ENCODE measurements around the gene CMTM7.
A peak's percentile ranks its signal among the peaks of the same experiment; 100 is the strongest.

The CMTM7 gene, protein sequence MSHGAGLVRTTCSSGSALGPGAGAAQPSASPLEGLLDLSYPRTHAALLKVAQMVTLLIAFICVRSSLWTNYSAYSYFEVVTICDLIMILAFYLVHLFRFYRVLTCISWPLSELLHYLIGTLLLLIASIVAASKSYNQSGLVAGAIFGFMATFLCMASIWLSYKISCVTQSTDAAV

GRCh38 chr3:32391643-32392535 is at the start of gene CMTM7:
Gene CMTM7 (plus strand): TSS chr3:32391853. CDS start chr3:32391907, 54 bp downstream.
- peak within 1 kb of the TSS; percentile 93 for H3K4me3 Mint-ChIP-seq
- H3K27me3 Mint-ChIP-seq: no peaks in the 10 kb centered on the region
- H3K36me3 Mint-ChIP-seq: peaks cover 3% of the 10 kb centered on the region
- peak within 1 kb of the TSS; percentile 92 for H3K27ac Mint-ChIP-seq
- H3K9me3 Mint-ChIP-seq: no peaks in the 10 kb centered on the region
- DNase-seq (ENCODE audit: low spot score in 2 of 2) (peak; percentile 40 to 57), ATAC-seq (ENCODE audit: low read depth) (peak; percentile 58)
- peaks cover 45% of the 10 kb centered on the region for H3K4me1 Mint-ChIP-seq

DNA sequence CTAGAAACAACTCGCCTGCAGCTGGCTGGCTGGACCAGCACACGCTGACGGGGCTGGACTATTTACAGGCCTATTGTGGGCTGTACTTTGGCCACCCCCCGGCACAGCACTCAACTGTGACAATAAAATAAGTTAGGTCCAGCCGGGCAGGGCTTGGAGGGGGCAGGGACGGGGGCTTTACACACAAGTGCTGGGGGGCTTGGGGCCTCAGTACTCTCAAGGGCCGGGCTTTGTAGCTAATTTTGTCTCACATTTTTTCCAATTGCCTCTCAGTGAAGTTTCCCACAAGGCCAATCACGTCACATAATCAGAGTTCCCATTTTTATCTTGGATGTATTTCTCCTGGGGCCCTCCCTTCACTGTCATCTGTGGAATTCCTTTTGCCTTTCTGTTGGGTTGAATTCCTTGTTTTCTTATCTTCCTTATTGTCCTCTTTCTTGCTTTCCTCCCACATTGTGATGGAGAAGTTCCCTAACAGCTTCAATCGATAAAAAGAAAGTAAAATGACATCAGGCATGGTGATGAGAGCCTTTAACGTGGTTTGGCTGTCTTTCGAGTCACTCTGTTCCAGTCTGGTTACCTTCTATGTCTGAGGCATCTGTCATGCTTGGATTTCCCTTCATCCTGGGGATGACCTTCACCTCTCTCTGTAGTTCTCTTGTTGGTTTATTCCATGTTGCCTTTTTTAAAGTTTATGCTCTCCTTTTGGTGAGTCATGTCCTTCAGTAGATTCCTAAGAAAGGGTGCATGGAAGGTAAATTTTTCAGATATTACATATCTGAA is 44.1 kb upstream of the CMTM7 start:
- ATAC-seq (ENCODE audit: low read depth): no peak
- no peaks in the 10 kb centered on the region for H3K9me3 Mint-ChIP-seq
- no peaks in the 10 kb centered on the region for H3K27me3 Mint-ChIP-seq
- H3K4me3 Mint-ChIP-seq: no peak overlapping the region
- no peaks in the 10 kb centered on the region for H3K36me3 Mint-ChIP-seq
- peaks cover 4% of the 10 kb centered on the region for H3K4me1 Mint-ChIP-seq
- DNase-seq (ENCODE audit: low spot score in 2 of 2): no peak
- no peak overlapping the region for H3K27ac Mint-ChIP-seq

DNA sequence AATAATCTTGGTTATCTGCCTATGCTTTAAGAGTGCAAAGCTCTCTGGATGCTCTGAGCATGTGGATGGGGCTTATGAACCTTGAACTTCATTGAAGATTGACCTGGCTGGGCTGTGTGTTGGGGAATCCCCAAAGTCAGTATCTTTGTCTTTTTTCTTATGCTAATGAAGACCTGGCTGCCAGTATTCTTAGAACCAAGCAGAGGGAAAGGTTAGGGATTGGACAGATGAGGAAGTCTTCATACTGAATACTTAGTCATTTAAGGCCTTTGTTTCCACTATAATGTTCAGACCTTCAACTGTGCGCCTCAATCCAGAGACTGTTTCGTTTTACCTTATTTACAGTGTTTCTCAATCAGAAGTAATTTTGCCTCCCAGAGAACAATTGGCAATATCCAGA is 42.5 kb upstream of the CMTM7 start:
- Mint-ChIP-seq H3K4me3 (no peak overlapping the region), H3K36me3 (no peaks in the 10 kb centered on the region), H3K4me1 (peaks cover 4% of the 10 kb centered on the region), H3K27me3 (peaks cover 2% of the 10 kb centered on the region), H3K27ac (no peak overlapping the region), H3K9me3 (no peaks in the 10 kb centered on the region)
- ATAC-seq (ENCODE audit: low read depth) (no peak), DNase-seq (ENCODE audit: low spot score in 2 of 2) (no peak)

- Mint-ChIP-seq H3K27ac (no peak overlapping the region), H3K36me3 (no peaks in the 10 kb centered on the region), H3K4me1 (peaks cover 3% of the 10 kb centered on the region), H3K27me3 (peaks cover 11% of the 10 kb centered on the region), H3K4me3 (no peak overlapping the region), H3K9me3 (no peaks in the 10 kb centered on the region)
- ATAC-seq (ENCODE audit: low read depth) (no peak), DNase-seq (ENCODE audit: low spot score in 2 of 2) (no peak)
Observed at GRCh38 chr3:32352563-32352962, 39.1 kb upstream of the CMTM7 start.

GRCh38 chr3:32353351-32353750 is 38.3 kb upstream of the CMTM7 start:
- no peak overlapping the region for H3K4me3 Mint-ChIP-seq
- H3K36me3 Mint-ChIP-seq: no peaks in the 10 kb centered on the region
- no peak for ATAC-seq (ENCODE audit: low read depth)
- peaks cover 11% of the 10 kb centered on the region for H3K27me3 Mint-ChIP-seq
- H3K27ac Mint-ChIP-seq: peak overlapping the region; percentile 4
- no peaks in the 10 kb centered on the region for H3K9me3 Mint-ChIP-seq
- H3K4me1 Mint-ChIP-seq: no peaks in the 10 kb centered on the region
- no peak for DNase-seq (ENCODE audit: low spot score in 2 of 2)

- Mint-ChIP-seq H3K27me3 (peaks cover 11% of the 10 kb centered on the region), H3K4me3 (no peak overlapping the region), H3K27ac (no peak overlapping the region), H3K36me3 (no peaks in the 10 kb centered on the region), H3K4me1 (no peaks in the 10 kb centered on the region), H3K9me3 (no peaks in the 10 kb centered on the region)
- no peak for ATAC-seq (ENCODE audit: low read depth)
- no peak for DNase-seq (ENCODE audit: low spot score in 2 of 2)
Observed at GRCh38 chr3:32354362-32354778, 37.3 kb upstream of the CMTM7 start.

DNA sequence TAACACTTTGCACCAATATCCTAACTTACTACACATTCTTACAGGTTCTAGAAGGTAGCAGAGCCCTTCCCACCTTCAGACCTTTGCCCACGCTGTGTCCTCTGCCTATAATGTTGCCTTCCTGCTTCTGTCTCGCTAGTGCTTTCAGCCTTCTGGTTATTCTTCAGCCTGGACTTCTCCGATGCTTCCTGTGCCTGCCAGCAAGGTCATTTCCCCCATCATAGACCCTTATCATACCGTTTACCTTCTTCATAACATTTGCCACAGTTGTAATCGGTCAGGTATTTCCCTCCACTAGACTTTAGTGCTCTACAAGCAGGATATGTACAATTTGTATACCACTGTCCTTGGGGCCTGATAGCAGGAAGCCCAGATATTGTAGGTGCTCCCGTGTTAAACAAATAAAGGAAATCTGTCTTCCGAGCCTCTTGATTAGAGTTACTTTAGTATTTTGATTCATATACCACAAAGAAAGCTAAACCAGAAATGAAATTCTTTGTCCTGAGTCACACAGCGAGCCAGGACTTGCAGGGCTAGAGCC is 35.8 kb upstream of the CMTM7 start:
- Mint-ChIP-seq H3K27me3 (peaks cover 11% of the 10 kb centered on the region), H3K36me3 (no peaks in the 10 kb centered on the region), H3K27ac (no peak overlapping the region), H3K4me3 (no peak overlapping the region), H3K9me3 (no peaks in the 10 kb centered on the region), H3K4me1 (no peaks in the 10 kb centered on the region)
- ATAC-seq (ENCODE audit: low read depth): no peak
- no peak for DNase-seq (ENCODE audit: low spot score in 2 of 2)

- no peak for DNase-seq (ENCODE audit: low spot score in 2 of 2)
- H3K27ac Mint-ChIP-seq: no peak overlapping the region
Observed at GRCh38 chr3:32359766-32360492, 31.7 kb upstream of the CMTM7 start.

GRCh38 chr3:32360493-32360827 is 31.2 kb upstream of the CMTM7 start:
- H3K4me3 Mint-ChIP-seq: no peak overlapping the region
- H3K27me3 Mint-ChIP-seq: peaks cover 8% of the 10 kb centered on the region
- H3K9me3 Mint-ChIP-seq: no peaks in the 10 kb centered on the region
- H3K4me1 Mint-ChIP-seq: no peaks in the 10 kb centered on the region
- no peak overlapping the region for H3K27ac Mint-ChIP-seq
- DNase-seq (ENCODE audit: low spot score in 2 of 2) (no peak), ATAC-seq (ENCODE audit: low read depth) (no peak)
- no peaks in the 10 kb centered on the region for H3K36me3 Mint-ChIP-seq

More at GRCh38 chr3:32359766-32360492, 31.7 kb upstream of the CMTM7 start:
- no peak for ATAC-seq (ENCODE audit: low read depth)
- Mint-ChIP-seq H3K36me3 (no peaks in the 10 kb centered on the region), H3K27me3 (peaks cover 11% of the 10 kb centered on the region), H3K4me1 (no peaks in the 10 kb centered on the region), H3K9me3 (no peaks in the 10 kb centered on the region), H3K4me3 (no peak overlapping the region)

DNA sequence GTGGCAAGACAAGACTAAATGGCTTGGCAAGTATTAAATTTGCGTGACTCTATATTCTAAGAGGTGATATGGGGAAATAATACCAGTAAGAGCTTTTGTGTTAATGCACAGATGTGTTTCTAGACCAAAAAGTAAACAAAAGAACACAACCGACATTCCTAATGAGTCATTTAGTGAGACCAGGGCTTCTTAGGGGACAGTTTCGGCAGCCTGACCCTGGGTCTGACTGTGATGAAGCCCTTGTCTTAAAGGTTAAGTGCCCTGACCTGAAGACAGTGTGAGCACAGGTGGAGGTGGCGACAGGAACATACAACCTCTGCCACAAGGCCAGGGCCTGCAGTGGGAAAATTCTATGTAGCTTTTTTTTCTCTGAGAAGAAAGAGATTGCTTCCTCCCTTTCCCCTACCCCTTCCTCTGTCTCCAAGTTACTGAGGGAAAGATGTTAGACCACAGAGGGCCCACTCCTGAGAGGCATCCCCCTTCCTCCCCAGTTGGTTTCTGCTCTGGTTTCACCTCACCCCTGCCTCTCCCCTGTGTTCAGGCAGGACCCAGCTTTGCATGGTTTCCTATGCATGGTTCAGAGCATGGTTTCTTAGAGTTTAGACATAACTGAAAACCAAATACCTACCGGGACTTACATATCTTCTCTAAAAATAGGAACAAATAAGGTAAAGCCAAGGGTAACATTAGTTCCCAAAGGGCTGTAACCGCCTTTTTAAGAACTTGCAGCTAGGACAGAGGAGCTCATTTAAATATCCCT is 24.8 kb upstream of the CMTM7 start:
- H3K4me3 Mint-ChIP-seq: no peak overlapping the region
- no peaks in the 10 kb centered on the region for H3K36me3 Mint-ChIP-seq
- no peak for ATAC-seq (ENCODE audit: low read depth)
- no peak for DNase-seq (ENCODE audit: low spot score in 2 of 2)
- H3K9me3 Mint-ChIP-seq: no peaks in the 10 kb centered on the region
- peaks cover 3% of the 10 kb centered on the region for H3K27me3 Mint-ChIP-seq
- no peak overlapping the region for H3K27ac Mint-ChIP-seq
- H3K4me1 Mint-ChIP-seq: peaks cover 7% of the 10 kb centered on the region

GRCh38 chr3:32367442-32367841 is 24.2 kb upstream of the CMTM7 start:
- DNase-seq (ENCODE audit: low spot score in 2 of 2) (no peak), ATAC-seq (ENCODE audit: low read depth) (no peak)
- Mint-ChIP-seq H3K9me3 (no peaks in the 10 kb centered on the region), H3K27ac (no peak overlapping the region), H3K36me3 (no peaks in the 10 kb centered on the region), H3K4me3 (no peak overlapping the region), H3K4me1 (peaks cover 7% of the 10 kb centered on the region), H3K27me3 (peaks cover 3% of the 10 kb centered on the region)

DNA sequence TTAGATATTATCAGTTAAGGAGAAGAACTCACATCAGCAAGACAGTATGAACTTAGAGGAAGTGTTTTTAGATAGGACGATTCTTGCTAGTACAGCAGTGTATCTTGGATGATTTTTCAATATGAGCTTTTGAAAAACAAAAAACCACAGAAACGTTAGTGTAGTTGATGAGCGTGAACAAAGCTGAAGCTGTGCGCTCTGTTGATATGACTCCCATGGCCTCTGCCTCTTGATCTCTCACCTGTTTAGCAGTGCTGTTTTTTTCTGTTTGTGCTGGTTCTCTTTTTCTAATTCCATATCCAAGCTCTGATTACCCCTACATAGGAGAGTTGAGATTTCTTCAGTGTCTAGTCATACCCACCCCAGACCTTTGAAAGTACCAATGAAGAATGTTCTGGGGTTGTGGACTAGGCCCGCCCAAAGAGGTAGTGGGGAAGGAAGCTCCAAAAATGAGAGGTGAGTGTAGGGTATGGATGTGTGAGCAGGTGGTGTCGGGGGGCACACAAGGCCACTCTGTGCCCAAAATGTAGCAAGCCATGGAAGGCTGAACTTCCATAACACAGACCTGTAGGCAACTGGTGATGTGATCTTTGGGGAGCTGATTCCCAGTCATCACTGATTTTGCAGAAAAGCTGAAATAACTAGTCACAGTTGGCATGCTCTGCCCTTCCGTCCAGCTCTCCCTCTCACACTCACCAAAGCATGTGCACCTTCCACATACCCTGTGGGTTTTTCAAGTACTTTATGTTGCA is 20.0 kb upstream of the CMTM7 start:
- peak; percentile 45 for ATAC-seq (ENCODE audit: low read depth)
- no peak overlapping the region for H3K4me3 Mint-ChIP-seq
- H3K4me1 Mint-ChIP-seq: peaks cover 14% of the 10 kb centered on the region
- H3K27me3 Mint-ChIP-seq: peaks cover 2% of the 10 kb centered on the region
- H3K9me3 Mint-ChIP-seq: no peaks in the 10 kb centered on the region
- no peak for DNase-seq (ENCODE audit: low spot score in 2 of 2)
- no peaks in the 10 kb centered on the region for H3K36me3 Mint-ChIP-seq
- no peak overlapping the region for H3K27ac Mint-ChIP-seq

GRCh38 chr3:32372213-32372490 is 19.5 kb upstream of the CMTM7 start:
- Mint-ChIP-seq H3K9me3 (no peaks in the 10 kb centered on the region), H3K27ac (no peak overlapping the region), H3K27me3 (peaks cover 3% of the 10 kb centered on the region), H3K4me3 (no peak overlapping the region), H3K4me1 (peaks cover 11% of the 10 kb centered on the region), H3K36me3 (no peaks in the 10 kb centered on the region)
- ATAC-seq (ENCODE audit: low read depth) (no peak), DNase-seq (ENCODE audit: low spot score in 2 of 2) (no peak)
